ENCODE measurements around the gene RNF157.
"Not testable (repeated sequence)": the region's sequence is repeated elsewhere in the genome, so short reads cannot be mapped to it uniquely, and the experiment has no call there.

RNF157 gene

DNA sequence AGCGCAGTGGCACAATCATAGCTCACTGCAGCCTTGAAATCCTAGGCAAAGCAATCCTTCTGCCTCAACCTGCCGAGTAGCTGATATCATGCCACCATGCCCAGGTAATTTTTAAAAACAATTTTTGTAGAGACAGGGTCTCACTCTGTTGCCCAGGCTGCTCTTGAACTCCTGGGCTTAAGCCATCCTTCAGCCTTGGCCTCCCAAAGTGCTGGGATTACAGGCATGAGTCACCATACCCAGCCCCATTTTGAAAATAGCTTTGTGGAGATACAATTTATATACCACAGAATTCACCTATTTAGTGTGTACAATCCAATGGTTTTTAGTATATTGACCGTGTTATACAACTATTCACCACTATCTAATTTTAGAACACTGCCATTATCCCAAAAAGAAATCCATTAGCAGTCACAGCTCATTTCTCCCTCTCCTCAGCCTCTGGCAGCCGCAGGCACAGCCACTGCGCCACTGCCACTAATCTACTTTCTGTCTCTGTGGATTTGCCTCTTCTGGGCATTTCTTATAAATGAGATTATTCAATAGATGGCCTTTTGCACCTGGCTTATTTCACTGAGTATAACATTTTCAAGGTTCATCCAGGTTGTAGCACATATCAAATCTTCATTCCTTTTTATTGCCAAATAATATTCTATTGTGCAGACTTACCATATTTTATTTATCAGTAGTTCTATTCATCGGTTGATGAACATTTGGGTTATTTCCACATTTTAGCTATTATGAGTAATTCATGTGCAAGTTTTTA is 6.5 kb downstream of the RNF157 start:
- DNase-seq (ENCODE audit: low read depth), result no peak

GRCh38 chr17:76232342-76232741 is 8.0 kb downstream of the RNF157 start:
- peak; percentile 82 for DNase-seq (ENCODE audit: low read depth)

DNA sequence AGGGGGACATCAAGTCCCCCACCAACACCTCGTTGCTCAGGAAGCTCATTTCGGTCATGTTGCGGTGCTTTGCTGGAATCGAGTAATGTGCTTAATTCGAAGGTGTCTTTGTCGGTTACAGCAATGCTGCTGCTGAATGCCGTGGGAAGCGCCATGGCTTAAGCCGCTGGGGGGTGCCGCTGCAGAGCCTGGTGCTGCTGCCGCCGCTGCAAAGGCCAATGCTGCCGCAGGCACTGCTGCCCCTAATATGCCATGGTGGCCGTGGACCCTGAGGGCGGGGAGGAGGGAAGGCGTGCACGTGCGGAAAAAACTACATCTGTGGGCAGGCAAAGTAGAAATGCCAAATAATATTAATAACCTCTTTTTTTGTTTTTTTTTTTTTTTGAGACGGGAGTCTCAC is 13.5 kb downstream of the RNF157 start:
- DNase-seq (ENCODE audit: low read depth), result not testable (repeated sequence)

DNA sequence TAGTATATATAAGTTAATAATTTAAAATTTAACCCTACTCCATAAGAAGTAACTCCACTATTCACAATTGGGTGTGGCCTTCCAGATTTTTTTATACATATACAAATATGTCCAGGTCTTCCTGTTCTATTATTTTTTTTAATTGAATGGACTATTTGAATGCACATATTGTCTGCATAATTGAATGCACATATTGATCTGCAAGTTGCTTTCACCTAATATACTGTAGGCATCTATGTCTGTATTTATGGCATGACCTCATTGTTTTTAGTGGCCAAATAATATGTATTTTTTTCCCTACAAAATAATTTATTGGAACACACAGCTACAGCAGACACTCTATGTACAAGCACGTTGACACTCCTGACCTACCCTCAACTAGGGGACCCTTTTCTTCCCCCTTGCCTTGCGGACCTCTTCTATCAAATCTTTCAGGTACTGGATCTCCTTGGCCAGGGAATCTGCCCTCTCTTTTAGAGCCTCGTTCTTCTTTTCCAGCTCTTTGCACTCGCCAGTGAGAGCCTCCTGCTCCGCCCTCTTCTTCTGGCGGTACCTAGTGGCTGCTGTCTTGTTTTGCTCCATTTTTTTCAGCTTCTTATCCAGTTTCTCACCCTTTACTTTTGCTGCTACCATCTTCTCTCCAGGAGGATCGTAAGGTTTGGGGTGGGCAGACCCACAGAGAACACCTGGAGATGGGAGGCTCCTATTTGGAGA is 14.8 kb downstream of the RNF157 start:
- DNase-seq (ENCODE audit: low read depth), result not testable (repeated sequence)

DNA sequence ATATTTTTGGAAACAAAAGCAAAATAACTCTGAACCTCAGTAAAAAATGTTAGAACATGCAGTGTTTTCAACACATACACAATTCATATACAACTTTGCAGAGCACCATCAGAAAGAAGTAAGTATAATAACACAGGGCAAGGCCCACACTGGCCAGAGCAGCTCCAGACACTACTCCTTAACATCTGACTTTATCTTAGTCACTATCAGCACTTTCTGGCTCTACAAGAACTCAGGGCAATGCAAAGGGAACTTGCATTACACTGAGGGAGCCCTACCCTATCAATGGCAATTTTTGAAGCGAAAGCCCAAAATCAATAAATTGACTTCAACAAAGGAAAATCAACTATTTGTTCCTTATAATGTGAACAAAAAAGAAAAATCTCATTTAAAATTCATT is 16.5 kb downstream of the RNF157 start:
- no peak for DNase-seq (ENCODE audit: low read depth)

DNA sequence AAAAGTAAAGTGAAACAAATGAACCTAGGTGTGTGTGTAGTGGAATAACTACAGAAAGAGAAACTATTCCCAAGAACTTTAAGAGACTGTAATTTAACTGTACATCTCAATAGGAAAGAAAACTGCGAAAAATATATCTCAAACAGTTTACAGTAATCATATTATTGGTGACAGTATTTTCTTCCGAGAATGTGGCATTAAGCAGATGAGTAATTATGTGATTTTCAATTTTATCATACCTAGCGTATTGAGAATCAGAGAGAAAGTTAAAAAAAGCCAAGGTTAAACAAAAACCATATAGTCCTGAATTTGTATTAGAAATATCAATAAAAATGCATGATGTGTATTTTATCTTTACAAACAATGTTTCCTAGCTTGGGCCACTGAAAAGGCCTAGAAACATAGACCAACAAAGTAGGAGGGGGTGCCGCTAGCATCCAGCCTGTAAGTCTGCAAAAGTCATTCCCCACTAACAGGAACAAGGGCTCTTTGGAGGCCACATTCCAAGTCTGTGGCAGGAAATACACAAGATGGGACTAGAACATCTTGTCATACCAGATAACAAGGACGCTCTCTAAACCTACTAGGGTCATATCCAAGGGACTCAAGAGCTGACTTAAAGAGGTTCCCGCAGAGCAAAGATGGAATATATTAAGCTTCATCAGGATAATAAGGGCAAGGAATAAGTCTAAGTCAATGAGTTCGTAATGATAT is 20.5 kb downstream of the RNF157 start:
- no peak for DNase-seq (ENCODE audit: low read depth)

DNA sequence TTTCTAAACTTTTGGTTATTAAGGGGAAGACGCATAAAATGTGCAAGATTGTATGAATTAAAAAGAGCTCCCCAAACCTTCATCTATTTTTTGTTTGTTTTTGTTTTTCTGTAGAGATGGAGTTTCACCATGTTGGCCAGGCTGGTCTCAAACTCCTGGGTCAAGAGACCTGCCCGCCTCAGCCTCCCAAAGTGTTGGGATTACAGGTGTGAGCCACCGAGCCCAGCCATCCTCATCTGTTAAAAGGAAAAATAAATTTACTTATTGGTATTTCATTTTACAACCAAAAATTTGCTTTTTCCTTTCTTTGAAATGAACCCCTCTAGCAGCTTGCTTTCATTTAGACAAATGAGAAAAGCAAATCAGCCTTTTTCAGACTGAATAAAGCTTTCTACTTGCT is 23.2 kb downstream of the RNF157 start:
- DNase-seq (ENCODE audit: low read depth), result no peak

GRCh38 chr17:76213491-76213890 is 26.8 kb downstream of the RNF157 start:
- DNase-seq (ENCODE audit: low read depth), result no peak

DNA sequence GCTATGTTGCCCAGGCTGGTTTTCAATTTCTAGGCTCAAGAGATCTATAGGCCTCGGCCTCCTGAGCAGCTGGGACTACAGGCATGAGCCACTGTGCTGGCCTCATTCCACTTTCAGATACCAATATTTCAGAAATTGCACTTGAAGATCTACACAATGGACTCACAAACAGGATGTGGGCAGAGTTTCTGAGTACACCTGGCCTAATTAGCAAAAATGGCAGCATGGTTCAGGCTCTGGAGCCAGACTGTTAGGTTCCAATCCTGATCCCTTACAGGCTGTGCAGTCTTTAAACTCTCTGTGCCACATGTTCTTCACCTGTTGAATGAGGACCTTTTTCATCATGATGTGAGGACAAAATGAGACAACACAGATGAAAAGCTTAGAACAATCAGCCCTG is 32.2 kb downstream of the RNF157 start:
- DNase-seq (ENCODE audit: low read depth), result no peak

DNA sequence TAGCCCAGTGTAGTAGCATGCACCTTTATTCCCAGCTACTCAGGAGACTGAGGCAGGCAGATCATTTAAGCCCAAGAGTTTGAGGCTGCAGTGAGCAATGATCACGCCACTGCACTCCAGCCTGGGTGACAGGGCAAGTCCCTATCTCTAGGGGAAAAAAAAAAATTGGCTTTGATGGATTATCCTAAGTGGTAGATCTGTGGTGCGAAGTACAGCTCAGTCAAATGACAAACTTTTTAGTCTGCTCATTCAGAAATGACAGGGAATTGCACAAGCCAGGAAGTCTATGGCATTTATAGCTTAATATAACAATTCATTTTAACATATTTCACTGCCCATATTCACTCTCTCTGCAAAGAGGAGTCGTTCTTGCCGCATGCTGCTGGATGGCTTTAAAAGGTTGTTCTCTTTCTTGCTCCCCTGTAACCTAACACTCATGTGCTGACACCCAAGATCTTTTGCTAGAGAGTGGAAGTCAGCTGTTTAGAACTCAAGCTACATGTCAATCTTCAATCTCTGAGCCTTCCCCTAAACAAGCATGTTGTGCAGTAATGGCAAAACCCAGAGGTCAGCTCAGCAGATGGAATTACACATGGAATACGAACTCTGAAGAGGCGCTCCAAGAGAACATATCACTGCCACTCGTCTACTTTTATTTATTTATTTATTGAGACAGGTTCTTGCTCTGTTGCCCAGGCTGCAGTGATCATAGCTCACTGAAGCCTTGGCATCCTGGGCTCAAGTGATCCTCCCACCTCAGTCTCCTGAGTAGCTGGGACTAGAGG is 32.8 kb downstream of the RNF157 start:
- DNase-seq (ENCODE audit: low read depth), result no peak

GRCh38 chr17:76205542-76206144 is 34.6 kb downstream of the RNF157 start:
- DNase-seq (ENCODE audit: low read depth), result not testable (repeated sequence)

- peak; percentile 89 for DNase-seq (ENCODE audit: low read depth)
These were observed 36.0 kb downstream of the RNF157 start for GRCh38 chr17:76204277-76204676.

DNA sequence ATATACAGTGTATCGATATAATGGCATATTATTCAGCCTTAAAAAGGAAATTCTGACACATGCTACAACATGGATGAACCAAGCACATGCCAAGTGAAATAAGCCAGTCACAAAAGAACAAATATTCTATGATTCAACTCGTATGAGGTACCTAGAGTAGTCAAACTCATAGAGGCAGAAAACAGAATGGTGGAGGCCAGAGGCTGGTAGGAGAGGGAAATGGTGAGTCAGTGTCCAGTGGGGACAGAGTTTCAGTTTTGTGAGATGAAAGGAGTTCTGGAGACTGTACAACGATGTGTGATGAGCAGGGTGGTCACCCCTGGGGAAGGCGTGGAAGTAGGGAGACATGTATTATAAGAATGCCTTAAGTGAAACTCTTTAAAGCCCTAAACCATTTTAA is 39.9 kb downstream of the RNF157 start:
- no peak for DNase-seq (ENCODE audit: low read depth)

GRCh38 chr17:76199469-76199868 is 40.8 kb downstream of the RNF157 start:
- DNase-seq (ENCODE audit: low read depth), result no peak

DNA sequence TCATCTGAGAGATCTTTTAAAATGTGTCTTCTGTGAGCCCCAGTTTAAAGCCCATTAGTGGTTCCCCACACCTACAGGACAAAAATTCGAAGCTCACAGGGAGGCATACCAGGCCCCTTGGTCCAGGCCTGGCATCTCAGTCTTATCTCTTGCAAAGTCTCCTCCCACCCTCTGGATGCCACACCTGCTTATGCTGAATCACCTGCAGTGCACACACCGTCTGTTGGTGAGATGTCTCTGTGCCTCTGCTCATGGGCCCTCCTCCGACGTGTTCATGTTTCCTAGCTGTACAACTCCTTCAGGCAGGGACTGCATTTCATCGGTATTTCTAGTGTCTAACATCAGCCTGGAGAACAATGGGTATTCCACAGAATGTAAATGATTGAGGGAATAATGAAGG is 41.6 kb downstream of the RNF157 start:
- DNase-seq (ENCODE audit: low read depth), result no peak

- no peak for DNase-seq (ENCODE audit: low read depth)
These were observed 42.4 kb downstream of the RNF157 start for GRCh38 chr17:76197911-76198310.

DNA sequence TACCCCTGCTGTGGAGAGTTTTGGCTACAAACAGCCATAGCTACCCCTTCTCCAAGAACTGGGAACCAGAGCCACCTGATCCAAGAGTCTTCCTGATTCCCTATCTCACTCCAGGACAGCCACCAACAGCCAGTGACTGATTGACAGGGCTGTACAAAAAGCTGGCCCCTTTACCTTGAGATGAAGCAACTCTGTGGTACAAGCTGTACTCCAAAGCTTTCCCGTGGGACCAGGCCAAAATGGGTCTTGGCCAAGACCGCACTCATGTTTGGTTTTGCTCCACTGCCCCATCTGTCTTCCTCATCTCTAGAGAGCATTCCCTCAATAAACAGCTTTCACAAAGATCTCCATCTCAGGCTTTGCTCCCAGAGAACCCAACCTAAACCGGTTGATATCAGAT is 43.6 kb downstream of the RNF157 start:
- peak; percentile 11 for DNase-seq (ENCODE audit: low read depth)

GRCh38 chr17:76195281-76196096 is 44.8 kb downstream of the RNF157 start:
- DNase-seq (ENCODE audit: low read depth), result no peak

GRCh38 chr17:76193591-76193990 is 46.7 kb downstream of the RNF157 start:
- DNase-seq (ENCODE audit: low read depth), result no peak

DNA sequence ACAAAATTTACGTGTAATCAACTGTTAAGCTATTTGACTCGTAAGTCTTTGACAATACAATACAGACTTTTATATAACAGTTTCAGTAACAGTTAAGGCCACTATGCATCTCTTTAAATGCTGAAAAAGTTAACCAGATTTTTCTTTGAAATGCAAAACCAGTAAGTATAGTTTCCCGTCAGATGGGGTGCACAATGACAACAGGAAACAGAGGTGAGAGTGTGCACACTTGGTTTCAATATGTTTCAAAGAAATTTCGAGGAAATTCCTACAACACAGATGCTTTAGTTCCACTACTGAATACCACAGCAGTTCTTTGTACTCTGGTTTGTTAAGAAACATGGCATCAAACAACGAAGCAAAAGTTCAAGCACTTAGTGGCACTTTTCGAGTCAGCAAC is 48.4 kb downstream of the RNF157 start:
- DNase-seq (ENCODE audit: low read depth), result no peak

DNA sequence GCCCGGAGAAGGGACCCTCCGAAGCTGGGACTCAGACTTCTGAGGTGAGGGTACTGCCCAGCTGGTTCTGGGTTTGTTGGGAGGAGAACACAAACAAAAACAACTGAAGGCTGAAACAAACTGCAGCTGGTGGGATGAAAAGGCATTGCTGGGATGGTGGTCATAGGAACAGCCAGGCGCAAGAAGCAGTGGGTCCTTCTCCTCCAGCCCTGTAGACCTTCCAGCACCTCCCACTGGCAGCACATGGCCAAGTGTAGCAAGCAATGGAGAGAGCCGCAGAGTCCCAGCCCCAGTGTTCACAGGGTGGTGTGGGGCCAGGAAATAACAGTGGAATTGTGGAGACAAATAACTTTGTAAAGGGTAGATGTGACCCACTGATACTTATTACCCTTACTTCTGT is 50.6 kb downstream of the RNF157 start:
- no peak for DNase-seq (ENCODE audit: low read depth)
